Cerebellar cortex (tissue), 1 donor: ENCODE measurements around the gene DDX23.

ENCODE experiments used
- DNase-seq: peaks from one replicate; pipeline ENCODE4 v3.0.0-alpha.2; 2015; ENCODE audit warnings: low spot score

Gene DDX23

DNA sequence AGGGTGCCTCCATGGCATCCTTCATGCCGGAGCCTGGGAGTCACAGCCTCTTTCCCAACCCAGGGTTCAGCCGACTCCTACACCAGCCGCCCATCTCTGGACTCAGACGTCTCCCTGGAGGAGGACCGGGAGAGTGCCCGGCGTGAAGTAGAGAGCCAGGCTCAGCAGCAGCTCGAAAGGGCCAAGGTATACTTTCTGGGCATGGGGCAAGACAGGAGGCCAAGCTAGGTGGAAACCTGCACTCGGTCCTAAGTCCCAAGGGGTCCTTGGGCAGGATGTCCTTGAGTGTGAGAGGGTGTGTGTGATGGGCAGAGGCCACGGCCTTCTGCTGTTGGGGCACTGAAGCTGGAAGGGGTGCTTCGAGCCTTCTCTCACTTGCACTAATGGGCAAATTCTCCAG, 28.7 kb downstream of the DDX23 start:
- no peak for DNase-seq

DNA sequence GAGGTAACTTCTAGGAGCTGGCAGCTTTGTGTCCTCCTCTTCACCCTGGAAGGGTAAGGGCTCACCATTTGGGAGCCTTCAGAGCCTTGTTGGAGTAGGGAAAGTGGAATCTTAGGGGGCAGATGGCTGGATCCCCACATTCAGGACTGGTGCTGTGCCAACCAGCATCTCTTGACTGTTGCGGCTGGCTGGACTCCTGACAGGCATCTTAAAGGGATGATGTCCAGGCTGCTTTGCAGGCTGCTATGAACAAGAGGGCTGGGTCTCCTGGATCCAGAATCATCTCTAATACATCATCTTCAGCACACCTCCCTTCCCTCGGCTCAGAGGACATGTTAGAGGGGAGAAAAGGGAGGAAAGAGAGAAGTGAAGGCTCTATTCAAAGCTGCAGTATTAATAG, 29.3 kb downstream of the DDX23 start:
- peak; percentile 25 for DNase-seq

DNA sequence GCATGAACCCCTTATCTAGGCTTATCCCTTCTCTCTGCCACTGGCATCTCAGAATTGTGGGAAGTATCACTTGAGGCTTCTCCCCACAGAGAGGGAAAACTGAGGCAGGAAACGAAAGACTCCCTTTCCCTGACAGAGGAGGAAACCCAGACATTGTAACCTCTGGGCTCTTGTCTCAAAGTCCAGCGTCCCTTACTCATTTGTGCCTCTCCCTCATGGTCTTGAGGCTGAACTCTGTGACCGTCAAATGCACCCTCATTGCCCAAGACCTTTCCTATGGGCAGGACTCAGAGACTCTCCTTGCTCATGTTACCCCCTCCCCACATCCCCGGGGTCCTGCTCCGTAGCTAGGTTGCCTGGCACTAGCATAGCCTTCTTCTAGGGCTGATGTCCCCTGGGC, 29.8 kb downstream of the DDX23 start:
- DNase-seq, result no peak

DNA sequence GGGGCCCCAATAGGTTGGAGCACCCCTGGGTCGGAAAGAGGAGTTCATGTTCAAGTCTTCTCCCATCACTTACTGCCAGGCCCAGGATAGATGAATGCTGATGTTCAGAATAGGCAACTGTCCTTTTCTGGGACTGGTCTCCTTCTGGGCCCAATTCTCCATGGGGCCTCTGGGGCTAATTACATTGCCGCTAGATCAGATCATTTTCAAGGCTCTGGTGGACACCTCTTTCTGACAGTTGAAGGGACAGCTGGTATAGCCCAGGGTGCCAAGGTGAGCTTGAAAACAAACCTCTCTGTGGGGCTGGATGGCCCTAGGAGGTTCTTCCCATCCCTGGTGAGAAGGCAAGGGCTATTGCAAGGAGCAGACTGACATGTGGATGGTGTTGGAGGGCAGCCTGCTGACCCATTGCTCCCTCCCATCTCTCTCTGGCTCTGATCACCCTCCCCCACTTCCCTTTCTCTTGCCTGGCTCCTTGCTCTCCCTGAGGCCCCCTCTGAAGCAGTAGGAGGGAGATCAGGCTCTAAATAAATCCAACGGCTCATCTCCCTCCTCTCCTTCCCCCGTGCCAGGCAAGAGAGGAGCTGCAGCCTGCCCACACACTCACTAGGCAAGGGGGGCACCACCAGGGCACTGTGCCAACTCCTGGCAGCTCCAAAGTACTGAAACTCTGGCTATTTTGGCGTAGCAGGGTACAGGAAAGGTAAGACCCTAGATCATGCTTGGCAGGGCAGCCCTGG, 31.8 kb downstream of the DDX23 start:
- peak; percentile 44 for DNase-seq

- DNase-seq, result peak; percentile 41
These were observed 33.0 kb downstream of the DDX23 start for GRCh38 chr12:48818831-48819590.

GRCh38 chr12:48817873-48818830, 33.8 kb downstream of the DDX23 start, which contains the start of gene CACNB3:
CACNB3 (plus strand) TSS chr12:48818496; CDS start chr12:48818930, 434 bp downstream.
- DNase-seq, result peak; percentile 69

GRCh38 chr12:48816143-48816854, 35.7 kb downstream of the DDX23 start:
- DNase-seq, result peak; percentile 28

- peak; percentile 89 for DNase-seq
These were observed 36.5 kb downstream of the DDX23 start for GRCh38 chr12:48815126-48816110.

GRCh38 chr12:48814262-48815125, 37.5 kb downstream of the DDX23 start:
- DNase-seq, result peak; percentile 45

- peak; percentile 54 for DNase-seq
These were observed 38.3 kb downstream of the DDX23 start for GRCh38 chr12:48813465-48814261.

DNA sequence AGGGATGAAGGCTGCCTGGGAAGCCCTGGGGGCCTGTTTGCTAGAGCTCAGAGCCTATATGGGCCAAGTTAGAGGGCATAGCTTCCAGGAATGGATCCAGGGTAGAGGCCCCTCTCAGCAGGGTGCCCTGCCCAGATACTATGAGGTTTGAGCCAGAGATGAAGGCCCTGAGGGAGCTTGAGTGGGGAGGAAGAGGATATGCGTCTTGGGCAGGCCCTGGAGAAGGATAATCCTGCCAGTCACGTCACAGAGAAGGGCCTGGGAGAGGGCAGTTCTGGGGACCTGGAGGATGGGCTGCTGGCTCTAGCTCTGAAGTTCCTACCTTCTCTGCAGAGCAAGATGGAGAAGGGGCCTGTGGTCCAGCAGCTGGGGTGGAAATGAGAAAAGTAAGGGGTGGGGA, 39.6 kb downstream of the DDX23 start:
- no peak for DNase-seq

DNA sequence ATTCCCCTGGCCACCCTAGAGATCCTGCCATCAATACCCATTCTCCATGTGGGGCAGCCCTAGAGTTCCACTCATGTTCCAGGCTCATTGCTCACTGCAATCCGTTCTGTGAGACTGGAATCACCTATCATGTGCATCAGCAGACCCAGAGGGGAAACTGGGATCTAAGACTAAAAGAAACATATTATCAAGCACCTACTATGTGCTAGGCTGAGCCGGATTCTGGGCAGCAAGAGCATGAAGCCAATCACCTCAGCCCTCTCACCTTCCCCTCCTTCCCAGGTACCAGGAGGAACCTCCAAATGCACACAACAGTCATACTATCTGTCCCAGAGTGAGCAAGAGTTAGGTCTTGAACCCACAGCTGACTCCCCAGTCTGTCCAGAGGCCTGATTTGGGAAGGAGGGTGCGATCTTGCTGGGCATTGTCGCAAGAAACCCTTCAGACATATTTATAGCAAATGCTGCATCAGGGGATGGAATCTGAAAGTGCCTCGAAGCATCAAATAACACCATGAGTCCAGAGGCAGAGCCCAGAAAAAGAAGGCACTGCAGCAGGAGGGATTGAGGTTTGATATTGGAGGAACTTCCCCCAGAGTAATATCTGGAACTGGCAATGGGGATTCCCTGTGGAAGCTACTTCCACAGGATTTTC, 40.4 kb downstream of the DDX23 start:
- no peak for DNase-seq

DNA sequence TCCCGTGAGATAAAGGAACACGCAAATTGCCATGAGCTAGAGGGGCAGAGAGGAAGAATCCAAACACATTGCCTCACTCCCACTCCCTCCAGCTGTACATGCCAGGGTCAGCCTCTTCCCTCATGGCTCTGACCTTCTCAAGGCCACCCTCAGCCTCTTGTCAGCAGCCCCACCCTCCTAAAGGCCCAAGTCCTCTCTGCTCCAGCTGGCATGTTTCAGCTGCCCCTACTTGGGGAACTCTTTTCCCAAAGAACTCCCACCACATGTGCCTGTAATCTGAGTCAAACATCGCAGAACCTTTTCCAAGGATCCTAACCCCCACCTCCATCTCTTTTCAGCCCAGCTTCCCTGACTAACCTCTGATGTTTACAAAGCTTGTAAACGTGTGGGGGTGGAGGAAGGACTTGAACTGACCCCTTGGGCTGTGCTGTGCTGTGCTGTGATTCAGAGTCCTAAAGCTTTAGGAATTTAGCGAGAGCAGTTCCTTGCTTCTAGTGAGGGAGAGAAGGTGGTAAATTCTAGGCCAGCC, 41.0 kb downstream of the DDX23 start:
- peak; percentile 11 for DNase-seq

GRCh38 chr12:48807981-48808380, 44.0 kb downstream of the DDX23 start:
- DNase-seq, result no peak

DNA sequence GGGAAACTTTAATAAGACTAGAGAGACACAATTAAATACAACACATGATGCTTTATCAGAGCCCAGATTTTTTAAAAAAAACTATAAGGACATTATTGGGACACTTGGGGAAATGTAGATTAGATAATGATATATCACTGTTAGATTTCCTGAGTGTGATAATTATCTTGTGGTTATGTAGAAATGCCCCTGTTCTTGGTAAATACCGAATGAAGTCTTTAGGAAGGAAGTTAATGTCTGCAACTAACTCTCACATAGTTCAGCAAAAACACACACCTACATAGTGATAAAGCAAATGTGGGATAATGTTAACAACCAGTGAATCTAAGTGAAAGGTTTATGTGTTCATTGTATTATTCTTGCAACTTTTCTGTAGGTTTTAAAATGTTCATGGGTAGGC, 48.3 kb downstream of the DDX23 start:
- no peak for DNase-seq

- DNase-seq, result no peak
These were observed 51.0 kb downstream of the DDX23 start for GRCh38 chr12:48800971-48801370.

DNA sequence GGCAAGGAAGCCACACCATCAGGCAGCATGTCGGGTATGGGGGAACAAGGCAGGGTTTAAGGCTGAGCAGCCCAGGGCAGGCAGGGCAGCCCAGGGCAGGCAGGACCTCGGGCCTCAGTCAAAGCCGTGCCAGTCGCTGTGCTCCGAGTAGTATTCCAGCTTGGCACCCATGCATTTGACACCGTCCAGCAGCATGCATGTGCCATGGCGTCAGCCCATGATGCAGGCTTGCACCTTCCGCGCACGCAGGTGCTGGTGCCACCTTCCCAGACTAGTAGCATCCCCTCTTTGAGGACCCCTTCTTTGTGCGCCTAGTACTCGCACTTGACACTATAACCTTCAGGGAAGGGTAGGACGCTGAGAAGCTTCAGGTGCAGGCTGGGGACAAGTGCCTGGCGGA, 51.5 kb downstream of the DDX23 start:
- DNase-seq, result no peak

DNA sequence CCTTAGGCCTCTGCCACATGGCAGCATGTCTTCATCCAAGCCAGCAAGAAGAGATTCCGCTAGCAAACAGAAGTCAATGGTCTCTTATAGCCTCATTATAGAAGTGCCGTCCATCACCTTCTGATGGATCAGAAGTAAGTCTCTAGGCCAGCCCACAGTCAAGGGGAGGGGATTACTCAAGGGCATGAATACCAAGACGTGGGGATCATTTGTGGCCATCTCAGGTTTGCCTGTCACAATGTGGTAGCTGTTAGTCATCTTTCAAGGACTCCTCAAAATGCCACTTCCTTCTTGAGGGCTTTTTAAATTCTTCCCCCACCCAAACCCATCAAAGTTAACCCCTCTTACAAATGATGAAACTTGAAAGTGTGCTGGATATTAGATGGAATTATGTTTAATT, 55.0 kb downstream of the DDX23 start:
- no peak for DNase-seq
